Measurements from ENCODE around the gene SIVA1. TPM values are rescaled to one million over a fixed set of nuclear protein-coding genes. Genes with fewer than 3 reads are reported as not detected.

Gene SIVA1
- total RNA-seq, 4 donors from 2014 or later = 141 to 262 (median 167) TPM

DNA sequence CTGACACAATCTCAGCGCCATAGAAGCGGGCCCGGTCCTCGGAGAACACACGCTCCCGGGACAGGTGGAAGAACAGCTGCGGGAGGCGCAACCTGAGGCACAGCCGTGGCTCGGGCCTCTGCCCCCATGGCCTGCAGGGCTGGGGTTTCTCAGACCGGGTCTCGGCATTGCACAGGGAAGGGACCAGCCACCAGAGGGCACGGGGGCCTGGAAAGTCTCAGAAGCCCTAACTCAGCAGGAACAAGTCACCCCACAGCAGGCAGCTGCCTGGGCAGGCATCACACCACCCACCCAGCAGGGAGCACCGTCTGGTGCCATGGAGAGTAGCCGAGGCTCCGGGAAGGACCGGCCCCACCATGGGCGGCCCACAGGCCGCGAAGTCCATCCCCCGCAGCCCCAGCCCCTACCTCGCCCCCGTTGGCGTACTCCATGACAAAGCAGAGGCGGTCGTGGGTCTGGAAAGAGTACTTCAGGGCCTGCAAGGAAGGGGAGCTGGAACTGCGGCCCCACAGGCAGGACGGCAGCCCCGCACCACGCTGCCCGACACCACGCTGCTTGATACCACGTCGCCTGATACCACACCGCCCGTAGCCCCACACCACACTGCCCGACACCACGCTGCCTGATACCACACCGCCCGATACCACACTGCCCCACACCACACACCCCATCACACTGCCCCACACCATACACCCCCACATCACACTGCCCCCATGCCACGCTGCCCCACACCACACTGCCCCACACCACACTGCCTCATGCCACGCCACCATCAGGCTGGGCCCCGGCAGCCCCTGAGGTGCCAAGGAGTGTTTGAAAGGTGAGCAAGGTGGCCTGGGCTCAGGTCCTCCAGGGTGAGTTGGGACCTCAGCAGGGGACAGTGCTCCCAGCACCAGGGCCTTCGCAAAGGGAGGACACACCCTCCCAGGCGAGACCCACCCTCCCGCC is 20.8 kb downstream of the SIVA1 start:
- DNase-seq (ENCODE audit: low spot score) (no peak), ATAC-seq (ENCODE audit: low FRiP score) (no peak)
- TF ChIP-seq, protein P1, sequence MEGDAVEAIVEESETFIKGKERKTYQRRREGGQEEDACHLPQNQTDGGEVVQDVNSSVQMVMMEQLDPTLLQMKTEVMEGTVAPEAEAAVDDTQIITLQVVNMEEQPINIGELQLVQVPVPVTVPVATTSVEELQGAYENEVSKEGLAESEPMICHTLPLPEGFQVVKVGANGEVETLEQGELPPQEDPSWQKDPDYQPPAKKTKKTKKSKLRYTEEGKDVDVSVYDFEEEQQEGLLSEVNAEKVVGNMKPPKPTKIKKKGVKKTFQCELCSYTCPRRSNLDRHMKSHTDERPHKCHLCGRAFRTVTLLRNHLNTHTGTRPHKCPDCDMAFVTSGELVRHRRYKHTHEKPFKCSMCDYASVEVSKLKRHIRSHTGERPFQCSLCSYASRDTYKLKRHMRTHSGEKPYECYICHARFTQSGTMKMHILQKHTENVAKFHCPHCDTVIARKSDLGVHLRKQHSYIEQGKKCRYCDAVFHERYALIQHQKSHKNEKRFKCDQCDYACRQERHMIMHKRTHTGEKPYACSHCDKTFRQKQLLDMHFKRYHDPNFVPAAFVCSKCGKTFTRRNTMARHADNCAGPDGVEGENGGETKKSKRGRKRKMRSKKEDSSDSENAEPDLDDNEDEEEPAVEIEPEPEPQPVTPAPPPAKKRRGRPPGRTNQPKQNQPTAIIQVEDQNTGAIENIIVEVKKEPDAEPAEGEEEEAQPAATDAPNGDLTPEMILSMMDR (IDR thresholded peaks at IDR 0.05) = no peak

GRCh38 chr14:104774453-104775072 is 21.6 kb downstream of the SIVA1 start:
- TF ChIP-seq, protein P1 (IDR thresholded peaks at IDR 0.05) = no peak
- DNase-seq (ENCODE audit: low spot score) (no peak), ATAC-seq (ENCODE audit: low FRiP score) (no peak)

GRCh38 chr14:104775073-104775489 is 22.1 kb downstream of the SIVA1 start:
- DNase-seq (ENCODE audit: low spot score) = no peak
- no peak for ATAC-seq (ENCODE audit: low FRiP score)
- TF ChIP-seq, protein P1 (IDR thresholded peaks at IDR 0.05) = no peak

DNA sequence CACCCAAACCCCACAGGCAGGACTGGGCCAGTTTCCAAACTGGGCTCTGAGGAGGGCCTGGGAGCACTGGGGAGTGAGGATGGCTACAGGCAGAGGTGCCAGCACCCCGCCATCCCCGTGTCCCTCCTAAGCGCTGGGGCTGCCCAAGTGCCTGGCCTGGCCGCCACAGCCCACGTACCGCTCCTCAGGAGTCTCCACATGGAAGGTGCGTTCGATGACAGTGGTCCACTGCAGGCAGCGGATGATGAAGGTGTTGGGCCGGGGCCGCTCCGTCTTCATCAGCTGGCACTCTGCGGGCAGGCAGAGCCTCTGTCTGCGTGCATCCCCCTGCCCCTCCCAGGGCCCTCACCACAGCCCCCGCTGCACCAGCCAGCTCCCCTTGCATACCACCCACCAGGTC is 23.5 kb downstream of the SIVA1 start:
- DNase-seq (ENCODE audit: low spot score) (no peak), ATAC-seq (ENCODE audit: low FRiP score) (no peak)
- TF ChIP-seq, protein P1 (IDR thresholded peaks at IDR 0.05) = no peak

- ATAC-seq (ENCODE audit: low FRiP score) = no peak
- TF ChIP-seq, protein P1 (IDR thresholded peaks at IDR 0.05) = no peak
- DNase-seq (ENCODE audit: low spot score) = no peak
Observed at GRCh38 chr14:104776961-104777807, 24.2 kb downstream of the SIVA1 start.

GRCh38 chr14:104777808-104778249 is 24.9 kb downstream of the SIVA1 start:
- TF ChIP-seq, protein P1 (IDR thresholded peaks at IDR 0.05) = no peak
- ATAC-seq (ENCODE audit: low FRiP score) (no peak), DNase-seq (ENCODE audit: low spot score) (no peak)
